HCT116 (cell line): ENCODE data around the gene TENT4A. TPM values are rescaled to one million over a fixed set of nuclear protein-coding genes. Genes with fewer than 3 reads are reported as not detected.
A peak's percentile ranks its signal among the peaks of the same experiment; 100 is the strongest.

ENCODE experiments used
- ATAC-seq: fragments of 200-7000 bp; cut with Tn5 transposase; 2 replicates; pipeline ENCODE4 v1.9.1; 2020; ENCODE audit warnings: mild to moderate bottlenecking, moderate library complexity
- BruUV-seq: library from RNA; stranded (reverse); fragments of 400-500 nt; replicated peaks from 2 replicates; lab custom pipeline; 2021; lab: Mats Ljungman, UMichigan
- CTCF ChIA-PET: fragments of 300-600 bp; sonication (Branson Sonifier 250); formaldehyde crosslinking; loops from one replicate; lab custom pipeline; 2021; ENCODE audit warnings: antibody characterized with exemption; lab: Charles Lee
- POLR2A ChIA-PET: fragments of 300-600, 350-600 bp; sonication (Branson Sonifier 250); formaldehyde crosslinking; loops from one replicate; lab custom pipeline; 2021; ENCODE audit warnings: antibody characterized with exemption; lab: Charles Lee
- RAD21 ChIA-PET, 2 experiments: fragments of 300-600 bp; sonication (Branson Sonifier 250); formaldehyde crosslinking; loops; one replicate each; lab custom pipeline; 2023; ENCODE audit warnings: low total read pairs in 2 of 2; ENCODE audit not compliant: uncharacterized antibody in 2 of 2, unreplicated experiment in 2 of 2, low non-redundant PET in 1 of 2; lab: Charles Lee
- DNase-seq: peaks from one replicate; pipeline ENCODE4 v3.0.0-alpha.2; 2010; ENCODE audit warnings: low read depth, low spot score
- H2AFZ ChIP-seq: fragments of 200-600 bp; shearing (Covaris generic), sonication (generic); 2 replicates; pipeline ENCODE4 v1.6.1; 2017; ENCODE audit warnings: low read depth, mixed run types, mixed read lengths, antibody characterized with exemption, low read length; ENCODE audit not compliant: poor library complexity, severe bottlenecking
- H3K27ac ChIP-seq: 2 replicates; pipeline ENCODE4 v1.5.1; 2012; ENCODE audit warnings: low read depth, low read length
- H3K27me3 ChIP-seq: fragments of 200-600 bp; sonication (generic); 2 replicates; pipeline ENCODE4 v1.6.1; 2016; ENCODE audit warnings: mixed run types, low read length, mixed read lengths; ENCODE audit not compliant: insufficient read depth
- H3K36me3 ChIP-seq, 2 experiments: fragments of 200-500 bp in 1 of 2; fragments of 200-600 bp in 1 of 2; sonication (Bioruptor generic) in 1 of 2; sonication (generic) in 1 of 2; 2 replicates each; pipeline versions ENCODE4 v1.5.1 to v1.6.1; 2014 to 2016; ENCODE audit warnings: low read length in 2 of 2, inconsistent platforms in 1 of 2, mixed read lengths in 1 of 2, mixed run types in 1 of 2; ENCODE audit not compliant: insufficient read depth in 2 of 2, control insufficient read depth in 1 of 2
- H3K4me1 ChIP-seq, 2 experiments: fragments of 200-600 bp in 1 of 2; sonication (generic) in 1 of 2; 2 replicates each; pipeline versions ENCODE4 v1.5.1 to v1.6.1; 2012 to 2017; ENCODE audit warnings: low read length in 2 of 2, inconsistent platforms in 1 of 2, mild to moderate bottlenecking in 1 of 2, mixed read lengths in 1 of 2, mixed run types in 1 of 2, moderate library complexity in 1 of 2; ENCODE audit not compliant: insufficient read depth in 2 of 2, control insufficient read depth in 1 of 2
- H3K4me2 ChIP-seq: fragments of 200-600 bp; sonication (generic); 2 replicates; pipeline ENCODE4 v1.6.1; 2017; ENCODE audit warnings: mixed run types, low read length, mixed read lengths
- H3K4me3 ChIP-seq, 2 experiments: fragments of 200-600 bp in 1 of 2; sonication (generic) in 1 of 2; replicated peaks in 1 of 2; 2 replicates each; pipeline ENCODE4 v1.5.1; 2011 to 2016; ENCODE audit warnings: low read length in 2 of 2, control low read depth in 1 of 2, low read depth in 1 of 2, mild to moderate bottlenecking in 1 of 2, mixed read lengths in 1 of 2, mixed run types in 1 of 2
- H3K79me2 ChIP-seq: fragments of 200-600 bp; sonication (generic); 2 replicates; pipeline ENCODE4 v1.6.1; 2017; ENCODE audit warnings: mild to moderate bottlenecking, mixed run types, low read length, moderate library complexity, mixed read lengths; ENCODE audit not compliant: insufficient read depth
- H3K9ac ChIP-seq: fragments of 200-600 bp; sonication (generic); 2 replicates; pipeline ENCODE4 v1.6.1; 2016; ENCODE audit warnings: low read length, mixed read lengths
- H3K9me2 ChIP-seq: fragments of 200-600 bp; sonication (generic), shearing (Covaris generic); 2 replicates; pipeline ENCODE4 v1.6.1; 2017; ENCODE audit warnings: mixed run types, mild to moderate bottlenecking, moderate library complexity; ENCODE audit not compliant: insufficient read depth
- H3K9me3 ChIP-seq, 2 experiments: fragments of 200-500 bp in 1 of 2; fragments of 200-600 bp in 1 of 2; sonication (Bioruptor generic) in 1 of 2; sonication (generic) in 1 of 2; 2 replicates each; pipeline ENCODE4 v1.6.1; 2014 to 2017; ENCODE audit warnings: low read length in 2 of 2, mixed read lengths in 2 of 2, inconsistent platforms in 1 of 2, low read depth in 1 of 2, mild to moderate bottlenecking in 1 of 2, mixed run types in 1 of 2, moderate library complexity in 1 of 2; ENCODE audit not compliant: control insufficient read depth in 1 of 2, insufficient read depth in 1 of 2
- H4K20me1 ChIP-seq: fragments of 200-600 bp; sonication (generic), shearing (Covaris generic); 2 replicates; pipeline ENCODE4 v1.6.1; 2017; ENCODE audit warnings: mixed run types, mild to moderate bottlenecking, moderate library complexity; ENCODE audit not compliant: insufficient read depth
- CBX3 ChIP-seq: IDR thresholded peaks from 2 replicates; pipeline ENCODE4 v1.6.1; 2012; ENCODE audit warnings: low read depth
- EGR1 ChIP-seq: IDR thresholded peaks from 2 replicates; pipeline ENCODE4 v1.6.1; 2012; ENCODE audit warnings: low read depth
- ELF1 ChIP-seq: IDR thresholded peaks from 2 replicates; pipeline ENCODE4 v1.6.1; 2012; ENCODE audit warnings: low read depth, borderline replicate concordance
- EZH2 ChIP-seq: fragments of 200-600 bp; sonication (generic); IDR thresholded peaks from 2 replicates; pipeline ENCODE4 v1.6.1; 2017; ENCODE audit warnings: antibody characterized with exemption, mixed run types
- EZH2phosphoT487 ChIP-seq: fragments of 200-600 bp; IDR thresholded peaks from 2 replicates; pipeline ENCODE4 v1.6.1; 2018; ENCODE audit warnings: antibody characterized with exemption, borderline replicate concordance
- FOSL1 ChIP-seq: IDR thresholded peaks from 2 replicates; pipeline ENCODE4 v1.6.1; 2012; ENCODE audit warnings: low read depth
- JUND ChIP-seq: IDR thresholded peaks from 2 replicates; pipeline ENCODE4 v1.6.1; 2012
- POLR2A ChIP-seq: IDR thresholded peaks from 2 replicates; pipeline ENCODE4 v1.7.0; 2011; ENCODE audit warnings: borderline replicate concordance; ENCODE audit not compliant: insufficient read depth, insufficient read length; ENCODE audit errors: extremely low read depth
- POLR2AphosphoS5 ChIP-seq: IDR thresholded peaks from 2 replicates; pipeline ENCODE4 v1.6.1; 2011; ENCODE audit warnings: mild to moderate bottlenecking, low read depth, low read length, moderate library complexity
- RAD21 ChIP-seq: IDR thresholded peaks from 2 replicates; pipeline ENCODE4 v1.6.1; 2012; ENCODE audit warnings: low read depth, mild to moderate bottlenecking
- SIN3A ChIP-seq: IDR thresholded peaks from 2 replicates; pipeline ENCODE4 v1.6.1; 2012; ENCODE audit warnings: low read depth
- SP1 ChIP-seq: IDR thresholded peaks from 2 replicates; pipeline ENCODE4 v1.6.1; 2012; ENCODE audit warnings: low read depth
- TCF7L2 ChIP-seq: IDR thresholded peaks from 2 replicates; pipeline ENCODE4 v1.7.0; 2011; ENCODE audit warnings: borderline replicate concordance, inconsistent platforms; ENCODE audit not compliant: insufficient read depth, insufficient read length; ENCODE audit errors: extremely low read depth
- YY1 ChIP-seq: IDR thresholded peaks from 2 replicates; pipeline ENCODE4 v1.6.1; 2011; ENCODE audit warnings: low read length, low read depth, moderate library complexity, mild to moderate bottlenecking; ENCODE audit not compliant: insufficient replicate concordance; ENCODE audit errors: extremely low read depth
- ZFX ChIP-seq: fragments of 450-650 bp; IDR thresholded peaks from 2 replicates; pipeline ENCODE4 v1.6.1; 2017
- ZNF274 ChIP-seq: fragments of 200-500 bp; sonication (Bioruptor generic); IDR thresholded peaks from 2 replicates; pipeline ENCODE4 v1.6.1; 2014; ENCODE audit warnings: mild to moderate bottlenecking, low read depth, low read length, inconsistent platforms
- intact Hi-C: fragments of 100-400 bp; cut with micrococcal nuclease; formaldehyde crosslinking; loops from 2 replicates; pipeline ENCODE4 v1.10.0; 2022
- total RNA-seq: library from RNA; stranded (reverse); gene quantifications from one replicate; pipeline ENCODE4 v1.2.1, GENCODE V29; 2021; ENCODE audit not compliant: unreplicated experiment
- TF ChIP-seq, protein P1 (sequence below): IDR thresholded peaks from 2 replicates; pipeline ENCODE4 v1.6.1; 2012; ENCODE audit warnings: low read depth
- TF ChIP-seq, protein P2 (sequence below): IDR thresholded peaks from 2 replicates; pipeline ENCODE4 v1.6.1; 2012
- TF ChIP-seq, protein P3 (sequence below), 3 experiments: fragments of 200-600 bp in 1 of 3; sonication (generic) in 1 of 3; IDR thresholded peaks in 2 of 3; conservative IDR thresholded peaks in 1 of 3; 2 replicates each; pipeline ENCODE4 v1.5.1; 2012 to 2017; ENCODE audit warnings: low read depth in 2 of 3, low read length in 2 of 3, antibody characterized with exemption in 1 of 3, borderline replicate concordance in 1 of 3, control low read depth in 1 of 3, mild to moderate bottlenecking in 1 of 3, mixed read lengths in 1 of 3, mixed run types in 1 of 3, moderate library complexity in 1 of 3; ENCODE audit not compliant: insufficient read depth in 1 of 3
- TF ChIP-seq, protein P4 (sequence below): IDR thresholded peaks from 2 replicates; pipeline ENCODE4 v1.6.1; 2011; ENCODE audit warnings: mild to moderate bottlenecking, low read length, moderate library complexity; ENCODE audit not compliant: insufficient replicate concordance; ENCODE audit errors: extremely low read depth

TENT4A gene
- total RNA-seq, 1 experiment from 2014 or later: 39.8 TPM

DNA sequence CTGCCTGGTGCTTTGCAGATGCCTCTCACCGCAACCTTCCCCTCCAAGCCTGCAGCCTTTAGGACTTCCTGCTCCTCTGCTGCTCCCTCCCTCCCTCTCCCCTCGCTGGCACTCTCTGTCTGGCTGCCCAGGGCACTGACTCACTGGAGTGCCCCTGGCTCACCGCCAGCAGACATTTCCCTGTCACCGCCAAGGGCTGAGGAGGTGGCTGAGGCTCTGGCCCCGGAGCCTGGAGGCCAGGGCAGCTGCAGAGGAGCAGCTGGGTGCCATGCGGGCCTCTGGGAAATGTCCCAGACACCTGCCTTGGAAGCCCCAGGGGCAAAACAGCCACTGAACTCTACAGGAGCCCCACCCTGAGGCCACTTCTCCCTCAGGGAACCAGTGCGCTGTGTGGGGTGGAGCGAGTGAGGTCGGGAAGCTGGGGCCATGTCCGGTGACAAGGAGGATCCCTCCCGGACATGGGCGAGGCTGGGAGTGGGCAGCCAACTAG is 53.4 kb downstream of the TENT4A start:
- H3K27me3 ChIP-seq: no peaks in the 10 kb centered on the region
- DNase-seq: peak; percentile 77
- no peaks in the 10 kb centered on the region for H3K9me3 ChIP-seq
- peak overlapping the region; percentile 50 for H3K27ac ChIP-seq
- no peaks in the 10 kb centered on the region for H3K36me3 ChIP-seq
- ChIA-PET RAD21 (no interaction called here), CTCF (interaction anchor here (0.7 to 2.0 kb wide), 6 partner anchors 9 to 1050 kb away, joined by 3 to 7 read pairs (median 4); no protein-coding TSS in a partner anchor)
- no peaks in the 10 kb centered on the region for H4K20me1 ChIP-seq
- intact Hi-C loops: loop anchor here (1.0 to 5.0 kb wide), 2 partner anchors 71 to 1091 kb away; no protein-coding TSS in a partner anchor
- no peaks in the 10 kb centered on the region for H3K79me2 ChIP-seq
- H3K9ac ChIP-seq: peak overlapping the region; percentile 47
- TF ChIP-seq SIN3A: no peak
- peak; percentile 53 for TF ChIP-seq POLR2AphosphoS5
- TF ChIP-seq YY1: peak; percentile 62
- TF ChIP-seq EZH2phosphoT487: no peak
- peak; percentile 47 for TF ChIP-seq FOSL1
- TF ChIP-seq CBX3: peak; percentile 54; the same call in 1 of the 2 replicates
- TF ChIP-seq, protein P1, sequence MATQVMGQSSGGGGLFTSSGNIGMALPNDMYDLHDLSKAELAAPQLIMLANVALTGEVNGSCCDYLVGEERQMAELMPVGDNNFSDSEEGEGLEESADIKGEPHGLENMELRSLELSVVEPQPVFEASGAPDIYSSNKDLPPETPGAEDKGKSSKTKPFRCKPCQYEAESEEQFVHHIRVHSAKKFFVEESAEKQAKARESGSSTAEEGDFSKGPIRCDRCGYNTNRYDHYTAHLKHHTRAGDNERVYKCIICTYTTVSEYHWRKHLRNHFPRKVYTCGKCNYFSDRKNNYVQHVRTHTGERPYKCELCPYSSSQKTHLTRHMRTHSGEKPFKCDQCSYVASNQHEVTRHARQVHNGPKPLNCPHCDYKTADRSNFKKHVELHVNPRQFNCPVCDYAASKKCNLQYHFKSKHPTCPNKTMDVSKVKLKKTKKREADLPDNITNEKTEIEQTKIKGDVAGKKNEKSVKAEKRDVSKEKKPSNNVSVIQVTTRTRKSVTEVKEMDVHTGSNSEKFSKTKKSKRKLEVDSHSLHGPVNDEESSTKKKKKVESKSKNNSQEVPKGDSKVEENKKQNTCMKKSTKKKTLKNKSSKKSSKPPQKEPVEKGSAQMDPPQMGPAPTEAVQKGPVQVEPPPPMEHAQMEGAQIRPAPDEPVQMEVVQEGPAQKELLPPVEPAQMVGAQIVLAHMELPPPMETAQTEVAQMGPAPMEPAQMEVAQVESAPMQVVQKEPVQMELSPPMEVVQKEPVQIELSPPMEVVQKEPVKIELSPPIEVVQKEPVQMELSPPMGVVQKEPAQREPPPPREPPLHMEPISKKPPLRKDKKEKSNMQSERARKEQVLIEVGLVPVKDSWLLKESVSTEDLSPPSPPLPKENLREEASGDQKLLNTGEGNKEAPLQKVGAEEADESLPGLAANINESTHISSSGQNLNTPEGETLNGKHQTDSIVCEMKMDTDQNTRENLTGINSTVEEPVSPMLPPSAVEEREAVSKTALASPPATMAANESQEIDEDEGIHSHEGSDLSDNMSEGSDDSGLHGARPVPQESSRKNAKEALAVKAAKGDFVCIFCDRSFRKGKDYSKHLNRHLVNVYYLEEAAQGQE: no peak
- peak; percentile 53; the same call in 1 of the 2 replicates for TF ChIP-seq SP1
- TF ChIP-seq ELF1: no peak; the same call in 1 of the 2 replicates
- TF ChIP-seq ZFX: no peak
- TF ChIP-seq, protein P2, sequence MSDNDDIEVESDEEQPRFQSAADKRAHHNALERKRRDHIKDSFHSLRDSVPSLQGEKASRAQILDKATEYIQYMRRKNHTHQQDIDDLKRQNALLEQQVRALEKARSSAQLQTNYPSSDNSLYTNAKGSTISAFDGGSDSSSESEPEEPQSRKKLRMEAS: peak; percentile 20; the same call in 1 of the 2 replicates
- no peak for TF ChIP-seq EGR1
- peak; percentile 49; the same call in 1 of the 2 replicates for TF ChIP-seq JUND
- TF ChIP-seq RAD21: no peak
- no peak for TF ChIP-seq POLR2A
- no peak for TF ChIP-seq ZNF274
- TF ChIP-seq, protein P3, sequence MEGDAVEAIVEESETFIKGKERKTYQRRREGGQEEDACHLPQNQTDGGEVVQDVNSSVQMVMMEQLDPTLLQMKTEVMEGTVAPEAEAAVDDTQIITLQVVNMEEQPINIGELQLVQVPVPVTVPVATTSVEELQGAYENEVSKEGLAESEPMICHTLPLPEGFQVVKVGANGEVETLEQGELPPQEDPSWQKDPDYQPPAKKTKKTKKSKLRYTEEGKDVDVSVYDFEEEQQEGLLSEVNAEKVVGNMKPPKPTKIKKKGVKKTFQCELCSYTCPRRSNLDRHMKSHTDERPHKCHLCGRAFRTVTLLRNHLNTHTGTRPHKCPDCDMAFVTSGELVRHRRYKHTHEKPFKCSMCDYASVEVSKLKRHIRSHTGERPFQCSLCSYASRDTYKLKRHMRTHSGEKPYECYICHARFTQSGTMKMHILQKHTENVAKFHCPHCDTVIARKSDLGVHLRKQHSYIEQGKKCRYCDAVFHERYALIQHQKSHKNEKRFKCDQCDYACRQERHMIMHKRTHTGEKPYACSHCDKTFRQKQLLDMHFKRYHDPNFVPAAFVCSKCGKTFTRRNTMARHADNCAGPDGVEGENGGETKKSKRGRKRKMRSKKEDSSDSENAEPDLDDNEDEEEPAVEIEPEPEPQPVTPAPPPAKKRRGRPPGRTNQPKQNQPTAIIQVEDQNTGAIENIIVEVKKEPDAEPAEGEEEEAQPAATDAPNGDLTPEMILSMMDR (IDR thresholded peaks at IDR 0.05 in 2 of 3, conservative IDR thresholded peaks at IDR 0.05 in 1 of 3; ENCODE audit: borderline replicate concordance in 1 of 3, insufficient read depth in 1 of 3, low read depth in 2 of 3, low read length in 2 of 3): no peak
- TF ChIP-seq EZH2: no peak
- TF ChIP-seq TCF7L2: no peak
- TF ChIP-seq, protein P4, sequence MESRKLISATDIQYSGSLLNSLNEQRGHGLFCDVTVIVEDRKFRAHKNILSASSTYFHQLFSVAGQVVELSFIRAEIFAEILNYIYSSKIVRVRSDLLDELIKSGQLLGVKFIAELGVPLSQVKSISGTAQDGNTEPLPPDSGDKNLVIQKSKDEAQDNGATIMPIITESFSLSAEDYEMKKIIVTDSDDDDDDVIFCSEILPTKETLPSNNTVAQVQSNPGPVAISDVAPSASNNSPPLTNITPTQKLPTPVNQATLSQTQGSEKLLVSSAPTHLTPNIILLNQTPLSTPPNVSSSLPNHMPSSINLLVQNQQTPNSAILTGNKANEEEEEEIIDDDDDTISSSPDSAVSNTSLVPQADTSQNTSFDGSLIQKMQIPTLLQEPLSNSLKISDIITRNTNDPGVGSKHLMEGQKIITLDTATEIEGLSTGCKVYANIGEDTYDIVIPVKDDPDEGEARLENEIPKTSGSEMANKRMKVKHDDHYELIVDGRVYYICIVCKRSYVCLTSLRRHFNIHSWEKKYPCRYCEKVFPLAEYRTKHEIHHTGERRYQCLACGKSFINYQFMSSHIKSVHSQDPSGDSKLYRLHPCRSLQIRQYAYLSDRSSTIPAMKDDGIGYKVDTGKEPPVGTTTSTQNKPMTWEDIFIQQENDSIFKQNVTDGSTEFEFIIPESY: no peak
- TF ChIP-seq, all 23 proteins: peak for 7
- ATAC-seq: peak; percentile 86
- POLR2A ChIA-PET: no interaction called here
- H3K9me2 ChIP-seq: no peaks in the 10 kb centered on the region
- BruUV-seq: no TSS peak
- peak overlapping the region; percentile 88 for H3K4me2 ChIP-seq
- H2AFZ ChIP-seq: peak overlapping the region; percentile 49
- H3K4me3 ChIP-seq: peak overlapping the region; percentile 28 to 48
- peaks cover 21 to 23% of the 10 kb centered on the region in 2 experiments for H3K4me1 ChIP-seq
